ENCODE results near the gene NEUROD6. TPM values are rescaled to one million over a fixed set of nuclear protein-coding genes. Genes with fewer than 3 reads are reported as not detected.

NEUROD6 gene
- total RNA-seq, 4 donors from 2014 or later: not detected

DNA sequence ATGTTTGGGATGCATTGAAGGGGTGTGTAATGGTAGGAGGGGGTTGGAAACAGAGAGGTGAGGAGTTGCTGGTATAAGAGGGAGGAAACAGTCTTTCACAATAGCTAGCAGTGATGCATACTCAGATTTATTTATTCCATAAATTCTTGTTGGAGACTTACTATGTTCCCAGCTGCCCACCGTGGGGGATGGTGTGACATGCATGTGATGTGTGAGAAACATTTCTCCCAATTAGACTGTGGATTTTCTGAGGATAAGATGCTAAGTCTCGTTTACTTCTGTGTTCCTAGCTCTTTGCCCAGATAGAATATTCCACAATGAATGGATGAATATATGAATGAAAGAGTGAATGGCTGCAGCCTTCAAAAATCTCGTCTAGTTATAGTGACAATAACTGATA is 23.0 kb upstream of the NEUROD6 start:
- DNase-seq: no peak
- no peaks in the 10 kb centered on the region for H3K27me3 ChIP-seq
- H3K36me3 ChIP-seq: no peaks in the 10 kb centered on the region
- WGBS, 2 donors (ENCODE audit: low coverage in 1 of 2): 50 to 68% methylated on average over 1 to 3 of the region's 3 CpGs
- H3K27ac ChIP-seq: no peak overlapping the region
- no peak overlapping the region for H3K4me3 ChIP-seq
- intact Hi-C loops (cut with DNase I; ENCODE audit: low total_unique reads): no loop called here
- H3K9me3 ChIP-seq: no peaks in the 10 kb centered on the region
- in situ Hi-C loops (cut with MboI; ENCODE audit: low pct_ligation_motif_present in 1 of 4, low pct_unique_long_range_greater_than_20kb in 1 of 4, low sequenced_read_pairs in 3 of 4): no loop called here
- no peaks in the 10 kb centered on the region for H3K4me1 ChIP-seq
- no peak for TF ChIP-seq EP300 (IDR thresholded peaks at IDR 0.05; ENCODE audit: low read depth)
- TF ChIP-seq POLR2AphosphoS5 (IDR thresholded peaks at IDR 0.05): no peak
- TF ChIP-seq, protein P1, sequence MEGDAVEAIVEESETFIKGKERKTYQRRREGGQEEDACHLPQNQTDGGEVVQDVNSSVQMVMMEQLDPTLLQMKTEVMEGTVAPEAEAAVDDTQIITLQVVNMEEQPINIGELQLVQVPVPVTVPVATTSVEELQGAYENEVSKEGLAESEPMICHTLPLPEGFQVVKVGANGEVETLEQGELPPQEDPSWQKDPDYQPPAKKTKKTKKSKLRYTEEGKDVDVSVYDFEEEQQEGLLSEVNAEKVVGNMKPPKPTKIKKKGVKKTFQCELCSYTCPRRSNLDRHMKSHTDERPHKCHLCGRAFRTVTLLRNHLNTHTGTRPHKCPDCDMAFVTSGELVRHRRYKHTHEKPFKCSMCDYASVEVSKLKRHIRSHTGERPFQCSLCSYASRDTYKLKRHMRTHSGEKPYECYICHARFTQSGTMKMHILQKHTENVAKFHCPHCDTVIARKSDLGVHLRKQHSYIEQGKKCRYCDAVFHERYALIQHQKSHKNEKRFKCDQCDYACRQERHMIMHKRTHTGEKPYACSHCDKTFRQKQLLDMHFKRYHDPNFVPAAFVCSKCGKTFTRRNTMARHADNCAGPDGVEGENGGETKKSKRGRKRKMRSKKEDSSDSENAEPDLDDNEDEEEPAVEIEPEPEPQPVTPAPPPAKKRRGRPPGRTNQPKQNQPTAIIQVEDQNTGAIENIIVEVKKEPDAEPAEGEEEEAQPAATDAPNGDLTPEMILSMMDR (IDR thresholded peaks at IDR 0.05): no peak
- no peak for TF ChIP-seq POLR2A (IDR thresholded peaks at IDR 0.05)

DNA sequence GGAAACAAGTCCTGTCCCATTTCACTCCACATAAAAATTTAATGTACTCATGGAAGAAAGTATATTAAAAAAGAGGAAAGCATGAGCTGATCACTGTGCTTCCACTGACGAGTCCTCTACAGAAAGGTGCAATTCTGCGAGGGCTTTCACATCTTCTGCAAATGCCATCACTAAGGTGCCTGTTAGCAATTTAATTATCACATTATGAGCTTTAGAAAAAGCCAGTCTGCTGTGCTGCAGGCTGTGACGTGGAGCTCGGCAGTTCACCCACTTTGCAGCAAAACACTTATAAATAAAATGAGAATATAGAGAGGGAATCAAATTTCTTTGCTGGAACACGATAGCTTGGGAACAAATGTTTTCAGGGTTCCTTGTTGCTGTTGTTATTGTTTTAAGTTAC is 22.5 kb upstream of the NEUROD6 start:
- 62 to 72% methylated on average over 4 to 5 of the region's 5 CpGs for WGBS, 2 donors (ENCODE audit: low coverage in 1 of 2)
- TF ChIP-seq POLR2A (IDR thresholded peaks at IDR 0.05) (no peak), EP300 (IDR thresholded peaks at IDR 0.05; ENCODE audit: low read depth) (no peak), POLR2AphosphoS5 (IDR thresholded peaks at IDR 0.05) (no peak)
- TF ChIP-seq, protein P1 (IDR thresholded peaks at IDR 0.05): no peak
- Histone ChIP-seq H3K4me1 (no peaks in the 10 kb centered on the region), H3K4me3 (no peak overlapping the region), H3K27ac (no peak overlapping the region), H3K36me3 (no peaks in the 10 kb centered on the region), H3K9me3 (no peaks in the 10 kb centered on the region), H3K27me3 (no peaks in the 10 kb centered on the region)
- in situ Hi-C loops (cut with MboI; ENCODE audit: low pct_ligation_motif_present in 1 of 4, low pct_unique_long_range_greater_than_20kb in 1 of 4, low sequenced_read_pairs in 3 of 4) (no loop called here), intact Hi-C loops (cut with DNase I; ENCODE audit: low total_unique reads) (no loop called here)
- DNase-seq: no peak

DNA sequence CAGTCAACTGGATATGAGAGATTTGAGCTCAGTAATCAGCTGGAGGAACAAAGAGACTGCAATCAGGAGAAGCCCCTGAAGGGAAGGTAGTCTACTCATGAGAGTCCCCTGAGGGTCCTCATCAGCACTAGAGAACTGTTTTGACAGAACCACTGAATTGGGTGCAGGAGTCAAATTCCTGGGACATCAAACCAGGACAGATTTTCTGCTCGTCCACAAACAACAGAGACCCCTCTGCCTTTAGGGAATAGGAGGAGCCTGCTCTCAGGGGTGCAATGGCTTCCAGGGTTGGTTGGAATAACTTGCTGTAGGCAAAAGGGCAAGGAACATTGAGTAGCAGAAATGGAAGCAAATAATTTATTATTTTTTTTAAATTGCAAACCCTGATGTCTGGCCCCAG is 21.9 kb upstream of the NEUROD6 start:
- Histone ChIP-seq H3K27me3 (no peaks in the 10 kb centered on the region), H3K4me3 (no peak overlapping the region), H3K27ac (no peak overlapping the region), H3K4me1 (no peaks in the 10 kb centered on the region), H3K9me3 (no peaks in the 10 kb centered on the region), H3K36me3 (no peaks in the 10 kb centered on the region)
- TF ChIP-seq EP300 (IDR thresholded peaks at IDR 0.05; ENCODE audit: low read depth) (no peak), POLR2AphosphoS5 (IDR thresholded peaks at IDR 0.05) (no peak), POLR2A (IDR thresholded peaks at IDR 0.05) (no peak)
- TF ChIP-seq, protein P1 (IDR thresholded peaks at IDR 0.05): no peak
- intact Hi-C loops (cut with DNase I; ENCODE audit: low total_unique reads) (no loop called here), in situ Hi-C loops (cut with MboI; ENCODE audit: low pct_ligation_motif_present in 1 of 4, low pct_unique_long_range_greater_than_20kb in 1 of 4, low sequenced_read_pairs in 3 of 4) (no loop called here)
- no peak for DNase-seq
- WGBS, 2 donors (ENCODE audit: low coverage in 1 of 2): 44% methylated on average over 1 of the region's 1 CpG; no CpG with 5 or more reads in 1 of the 2 donors

DNA sequence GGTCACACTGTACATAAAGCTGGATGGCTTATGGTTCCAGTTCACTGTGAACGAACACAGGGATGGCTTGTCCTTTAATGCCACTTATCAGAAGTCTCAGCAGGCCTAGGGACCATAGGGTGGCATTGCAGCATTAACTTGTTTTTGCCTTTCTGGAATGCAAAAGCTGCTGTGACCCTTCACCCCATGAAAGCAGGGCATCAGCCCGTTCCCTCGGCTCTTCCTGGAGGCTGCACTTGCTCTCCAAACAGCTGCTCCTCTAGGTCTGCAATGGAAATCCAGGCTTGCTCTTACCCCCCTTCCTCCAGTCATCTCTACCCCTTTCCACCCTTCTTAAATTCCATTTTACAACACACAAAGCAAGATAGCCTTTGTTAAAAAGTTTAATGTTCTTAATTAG is 17.9 kb upstream of the NEUROD6 start:
- WGBS, 2 donors (ENCODE audit: low coverage in 1 of 2): 40 to 44% methylated on average over 1 to 3 of the region's 3 CpGs
- Histone ChIP-seq H3K4me1 (no peaks in the 10 kb centered on the region), H3K36me3 (no peaks in the 10 kb centered on the region), H3K27ac (no peak overlapping the region), H3K27me3 (no peaks in the 10 kb centered on the region), H3K4me3 (no peak overlapping the region), H3K9me3 (no peaks in the 10 kb centered on the region)
- no peak for DNase-seq
- TF ChIP-seq EP300 (IDR thresholded peaks at IDR 0.05; ENCODE audit: low read depth): no peak
- TF ChIP-seq POLR2AphosphoS5 (IDR thresholded peaks at IDR 0.05): no peak
- TF ChIP-seq POLR2A (IDR thresholded peaks at IDR 0.05): no peak
- TF ChIP-seq, protein P1 (IDR thresholded peaks at IDR 0.05): no peak
- intact Hi-C loops (cut with DNase I; ENCODE audit: low total_unique reads) (no loop called here), in situ Hi-C loops (cut with MboI; ENCODE audit: low pct_ligation_motif_present in 1 of 4, low pct_unique_long_range_greater_than_20kb in 1 of 4, low sequenced_read_pairs in 3 of 4) (no loop called here)

Measured in transverse colon (tissue), 4 donors.